ENCODE data around the gene RHBDF2. TPM values are rescaled to one million over a fixed set of nuclear protein-coding genes. Genes with fewer than 3 reads are reported as not detected.
"Not testable (repeated sequence)": the region's sequence is repeated elsewhere in the genome, so short reads cannot be mapped to it uniquely, and the experiment has no call there.

The RHBDF2 gene
- polyA plus RNA-seq, 1 donor, result 6.8 TPM

GRCh38 chr17:76524598-76525512 lies 23.6 kb upstream of the RHBDF2 start:
- no peak for DNase-seq (ENCODE audit: low read depth)

GRCh38 chr17:76523084-76524037 lies 22.1 kb upstream of the RHBDF2 start:
- DNase-seq (ENCODE audit: low read depth), result no peak

- not testable (repeated sequence) for DNase-seq (ENCODE audit: low read depth)
Measured at GRCh38 chr17:76521683-76522082, 20.5 kb upstream of the RHBDF2 start.

GRCh38 chr17:76521262-76521661 lies 20.0 kb upstream of the RHBDF2 start:
- no peak for DNase-seq (ENCODE audit: low read depth)

GRCh38 chr17:76519048-76519966 lies 18.1 kb upstream of the RHBDF2 start:
- no peak for DNase-seq (ENCODE audit: low read depth)

- DNase-seq (ENCODE audit: low read depth), result no peak
Measured at GRCh38 chr17:76517638-76518038, 16.4 kb upstream of the RHBDF2 start.

- no peak for DNase-seq (ENCODE audit: low read depth)
Measured at GRCh38 chr17:76515274-76515949, 14.2 kb upstream of the RHBDF2 start.

- not testable (repeated sequence) for DNase-seq (ENCODE audit: low read depth)
Measured at GRCh38 chr17:76514355-76514754, 13.1 kb upstream of the RHBDF2 start.

GRCh38 chr17:76513306-76513692 lies 12.1 kb upstream of the RHBDF2 start:
- no peak for DNase-seq (ENCODE audit: low read depth)

- DNase-seq (ENCODE audit: low read depth), result no peak
Measured at GRCh38 chr17:76512366-76513305, 11.4 kb upstream of the RHBDF2 start.

GRCh38 chr17:76511668-76512365 lies 10.6 kb upstream of the RHBDF2 start:
- DNase-seq (ENCODE audit: low read depth), result no peak

GRCh38 chr17:76510831-76511244 lies 9.6 kb upstream of the RHBDF2 start:
- DNase-seq (ENCODE audit: low read depth), result no peak

GRCh38 chr17:76508472-76509063 lies 7.3 kb upstream of the RHBDF2 start:
- not testable (repeated sequence) for DNase-seq (ENCODE audit: low read depth)

- DNase-seq (ENCODE audit: low read depth), result no peak
Measured at GRCh38 chr17:76506408-76507345, 5.5 kb upstream of the RHBDF2 start.

GRCh38 chr17:76504117-76504516 lies 2.9 kb upstream of the RHBDF2 start:
- no peak for DNase-seq (ENCODE audit: low read depth)

GRCh38 chr17:76502341-76503211 lies 1.4 kb upstream of the RHBDF2 start:
- no peak for DNase-seq (ENCODE audit: low read depth)

All from forelimb muscle (tissue), 1 donor.